H9 (cell line): ENCODE data around the gene ANO9. TPM values are rescaled to one million over a fixed set of nuclear protein-coding genes. Genes with fewer than 3 reads are reported as not detected.
A peak's percentile ranks its signal among the peaks of the same experiment; 100 is the strongest.

Experiments used
- DNase-seq: peaks from one replicate; pipeline ENCODE4 v3.0.0-alpha.2; 2017
- H2AFZ ChIP-seq: one replicate; pipeline ENCODE4 v1.6.1; 2013; ENCODE audit warnings: mild to moderate bottlenecking, low read length, control low read depth, moderate library complexity
- H2AK5ac ChIP-seq: 2 replicates; pipeline ENCODE4 v1.6.1; 2013; ENCODE audit warnings: low read length, control low read depth, mixed read lengths; ENCODE audit not compliant: insufficient read length
- H2BK120ac ChIP-seq: one replicate; pipeline ENCODE4 v1.6.1; 2013; ENCODE audit warnings: low read depth, mild to moderate bottlenecking, low read length, control low read depth, inconsistent platforms; ENCODE audit not compliant: poor library complexity, severe bottlenecking
- H2BK12ac ChIP-seq: 2 replicates; pipeline ENCODE4 v1.6.1; 2013; ENCODE audit warnings: low read length, control low read depth, mixed read lengths, low read depth; ENCODE audit not compliant: insufficient read length
- H2BK15ac ChIP-seq: 2 replicates; pipeline ENCODE4 v1.6.1; 2013; ENCODE audit warnings: low read depth, low read length, control low read depth
- H2BK20ac ChIP-seq: one replicate; pipeline ENCODE4 v1.6.1; 2013; ENCODE audit warnings: low read depth, mild to moderate bottlenecking, low read length, control low read depth, inconsistent platforms; ENCODE audit not compliant: poor library complexity, severe bottlenecking
- H2BK5ac ChIP-seq: 2 replicates; pipeline ENCODE4 v1.6.1; 2013; ENCODE audit warnings: low read length, control low read depth, mixed read lengths; ENCODE audit not compliant: insufficient read length
- H3K14ac ChIP-seq: 2 replicates; pipeline ENCODE4 v1.6.1; 2013; ENCODE audit warnings: low read length, control low read depth; ENCODE audit not compliant: insufficient read depth
- H3K18ac ChIP-seq: 2 replicates; pipeline ENCODE4 v1.6.1; 2013; ENCODE audit warnings: low read depth, mild to moderate bottlenecking, mixed read lengths, low read length, control low read depth; ENCODE audit not compliant: insufficient read length
- H3K23ac ChIP-seq: 2 replicates; pipeline ENCODE4 v1.6.1; 2013; ENCODE audit warnings: low read length, control low read depth, mixed read lengths, low read depth; ENCODE audit not compliant: insufficient read length
- H3K23me2 ChIP-seq: 2 replicates; pipeline ENCODE4 v1.6.1; 2013; ENCODE audit warnings: low read depth, mild to moderate bottlenecking, mixed read lengths, low read length, control low read depth; ENCODE audit not compliant: insufficient read length, poor library complexity, severe bottlenecking
- H3K27ac ChIP-seq: 2 replicates; pipeline ENCODE4 v1.5.1; 2013; ENCODE audit warnings: low read length, control low read depth, mixed read lengths, low read depth; ENCODE audit not compliant: insufficient read length
- H3K27me3 ChIP-seq: 2 replicates; pipeline ENCODE4 v1.6.1; 2013; ENCODE audit warnings: low read length, control low read depth, inconsistent platforms; ENCODE audit not compliant: insufficient read depth
- H3K4ac ChIP-seq: 2 replicates; pipeline ENCODE4 v1.6.1; 2013; ENCODE audit warnings: low read depth, mild to moderate bottlenecking, control low read depth, inconsistent platforms, low read length, moderate library complexity
- H3K4me1 ChIP-seq: 2 replicates; pipeline ENCODE4 v1.6.1; 2013; ENCODE audit warnings: low read length, control low read depth, inconsistent platforms; ENCODE audit not compliant: insufficient read depth
- H3K4me2 ChIP-seq: 2 replicates; pipeline ENCODE4 v1.6.1; 2013; ENCODE audit warnings: low read length, control low read depth, mixed read lengths; ENCODE audit not compliant: insufficient read length, insufficient read depth
- H3K56ac ChIP-seq: 2 replicates; pipeline ENCODE4 v1.6.1; 2013; ENCODE audit warnings: low read depth, mild to moderate bottlenecking, mixed read lengths, low read length, control low read depth; ENCODE audit not compliant: insufficient read length
- H3K79me1 ChIP-seq: 2 replicates; pipeline ENCODE4 v1.6.1; 2013; ENCODE audit warnings: low read depth, mild to moderate bottlenecking, moderate library complexity, low read length, control low read depth, inconsistent platforms; ENCODE audit not compliant: insufficient read depth, poor library complexity, severe bottlenecking
- H3K79me2 ChIP-seq: 2 replicates; pipeline ENCODE4 v1.6.1; 2013; ENCODE audit warnings: low read length, control low read depth, inconsistent platforms; ENCODE audit not compliant: insufficient read depth
- H3K9ac ChIP-seq: 2 replicates; pipeline ENCODE4 v1.6.1; 2013; ENCODE audit warnings: low read length, control low read depth, mixed read lengths; ENCODE audit not compliant: insufficient read length; ENCODE audit errors: extremely low read depth
- H3K9me3 ChIP-seq: one replicate; pipeline ENCODE4 v1.6.1; 2013; ENCODE audit warnings: low read depth, low read length, inconsistent platforms; ENCODE audit not compliant: control insufficient read depth
- H3T11ph ChIP-seq: one replicate; pipeline ENCODE4 v1.6.1; 2013; ENCODE audit warnings: mild to moderate bottlenecking, low read length, control low read depth, inconsistent platforms
- H4K20me1 ChIP-seq: one replicate; pipeline ENCODE4 v1.6.1; 2013; ENCODE audit not compliant: control insufficient read depth, insufficient read length, insufficient read depth
- H4K5ac ChIP-seq: 2 replicates; pipeline ENCODE4 v1.6.1; 2013; ENCODE audit warnings: low read depth, mild to moderate bottlenecking, mixed read lengths, low read length, control low read depth; ENCODE audit not compliant: insufficient read length
- H4K8ac ChIP-seq: replicated peaks from 2 replicates; pipeline ENCODE4 v1.6.1; 2013; ENCODE audit warnings: low read length, control low read depth, mixed read lengths, low read depth; ENCODE audit not compliant: insufficient read length
- H4K91ac ChIP-seq: 2 replicates; pipeline ENCODE4 v1.6.1; 2013; ENCODE audit warnings: low read depth, mild to moderate bottlenecking, moderate library complexity, mixed read lengths, low read length, control low read depth; ENCODE audit not compliant: insufficient read length
- H3K27ac Mint-ChIP-seq, 3 experiments: 2 replicates in 2 of 3; 3 replicates in 1 of 3; pipeline ENCODE4 v1.8.0; 2020 to 2021; ENCODE audit warnings: mixed read lengths in 3 of 3, mild to moderate bottlenecking in 1 of 3, moderate library complexity in 1 of 3
- H3K27me3 Mint-ChIP-seq: 2 replicates; pipeline ENCODE4 v1.8.0; 2021; ENCODE audit warnings: low read depth, mild to moderate bottlenecking, moderate library complexity, mixed read lengths
- H3K36me3 Mint-ChIP-seq, 3 experiments: 2 replicates in 2 of 3; 3 replicates in 1 of 3; pipeline ENCODE4 v1.8.0; 2020 to 2021; ENCODE audit warnings: low read depth in 3 of 3, mixed read lengths in 3 of 3; ENCODE audit not compliant: insufficient read depth in 1 of 3
- H3K4me1 Mint-ChIP-seq, 2 experiments: 2 replicates each; pipeline ENCODE4 v1.8.0; 2020; ENCODE audit warnings: mixed read lengths in 2 of 2
- H3K4me3 Mint-ChIP-seq, 2 experiments: 2 replicates in 1 of 2; 3 replicates in 1 of 2; pipeline ENCODE4 v1.8.0; 2020 to 2021; ENCODE audit warnings: mild to moderate bottlenecking in 2 of 2, mixed read lengths in 2 of 2, moderate library complexity in 1 of 2
- H3K9me3 Mint-ChIP-seq, 2 experiments: 2 replicates in 1 of 2; 3 replicates in 1 of 2; pipeline ENCODE4 v1.8.0; 2020; ENCODE audit warnings: mild to moderate bottlenecking in 2 of 2, mixed read lengths in 2 of 2, moderate library complexity in 1 of 2
- CTCF ChIP-seq: fragments of 200-600 bp; sonication (generic); conservative IDR thresholded peaks from 3 replicates; pipeline ENCODE4 v1.8.0; 2021; ENCODE audit warnings: antibody characterized with exemption, mild to moderate bottlenecking
- WGBS: extraction: QIAGEN DNeasy Blood & Tissue Kit; methylation state at CpG from one replicate; pipeline ENCODE4 v1.1.7; 2013; ENCODE audit warnings: missing lambda C conversion rate, low lambda C conversion rate, mixed read lengths; ENCODE audit not compliant: insufficient read length; ENCODE audit errors: extremely low coverage; 5-methylcytosine and 5-hydroxymethylcytosine counted together
- total RNA-seq: library from RNA; stranded (reverse); gene quantifications from 2 replicates; pipeline ENCODE4 v1.2.1, GENCODE V29; 2021

The ANO9 gene
- total RNA-seq, 1 experiment from 2014 or later: 13.1 TPM

- Histone ChIP-seq H4K8ac (no peak overlapping the region), H3K9ac (peak overlapping the region; percentile 1), H3K27ac (no peak overlapping the region), H2AFZ (no peak overlapping the region), H3K9me3 (no peaks in the 10 kb centered on the region), H2BK20ac (no peak overlapping the region), H3K79me2 (peaks cover 5% of the 10 kb centered on the region; the same call in 1 of the 2 replicates), H2BK15ac (no peak overlapping the region), H2AK5ac (no peak overlapping the region), H3K27me3 (no peaks in the 10 kb centered on the region), H2BK12ac (no peak overlapping the region), H3K4me1 (no peaks in the 10 kb centered on the region), H3K4ac (no peak overlapping the region), H4K91ac (no peak overlapping the region), H3T11ph (no peak overlapping the region), H3K4me2 (peak overlapping the region; percentile 59), H2BK120ac (no peak overlapping the region), H3K23me2 (peaks cover 7% of the 10 kb centered on the region), H2BK5ac (no peak overlapping the region), H3K18ac (no peak overlapping the region), H3K23ac (no peak overlapping the region), H3K79me1 (peaks cover 7% of the 10 kb centered on the region), H4K5ac (no peak overlapping the region), H4K20me1 (no peaks in the 10 kb centered on the region), H3K14ac (peak overlapping the region; percentile 10; the same call in 1 of the 2 replicates), H3K56ac (no peak overlapping the region)
- Mint-ChIP-seq H3K36me3 (peaks cover 14 to 32% (median 26%) of the 10 kb centered on the region in 3 experiments; a peak in 6 of 7 replicates), H3K27ac (peak overlapping the region in 2 of 3 experiments; percentile 56 to 88; a peak in 4 of 7 replicates), H3K4me3 (peak overlapping the region; percentile 96), H3K9me3 (peaks cover 0 to 2% of the 10 kb centered on the region in 2 experiments; a peak in 2 of 5 replicates), H3K4me1 (peaks cover 26 to 27% of the 10 kb centered on the region in 2 experiments), H3K27me3 (0 out of 2 replicates have a peak, but pooled peaks cover 1% of the 10 kb centered on the region)
- peak; percentile 53 for DNase-seq
- TF ChIP-seq CTCF: peak; percentile 19; the same call in 2 of the 3 replicates
- no CpG with 5 or more reads among the region's 46 CpGs for WGBS
These were observed 9.1 kb upstream of the ANO9 start for GRCh38 chr11:450809-451451.
